Bronchial epithelial cell (primary cell): ENCODE results near the gene GLI3. TPM values are rescaled to one million over a fixed set of nuclear protein-coding genes. Genes with fewer than 3 reads are reported as not detected.

Experiments used
- DNase-seq: peaks from one replicate; pipeline ENCODE4 v3.0.0-alpha.2; 2010; ENCODE audit warnings: low read depth
- FAIRE-seq: peaks from 2 replicates; lab custom pipeline; 2011; peaks lifted over from hg19 to GRCh38; lab: Jason Lieb, UNC
- H3K27me3 ChIP-seq: 2 replicates; pipeline ENCODE4 v1.5.1; 2011; ENCODE audit warnings: low read length; ENCODE audit not compliant: control insufficient read depth, insufficient read depth
- H3K36me3 ChIP-seq: 2 replicates; pipeline ENCODE4 v1.5.1; 2011; ENCODE audit warnings: low read length; ENCODE audit not compliant: control insufficient read depth, insufficient read depth
- H3K4me3 ChIP-seq: 2 replicates; pipeline ENCODE4 v1.5.1; 2011; ENCODE audit warnings: mild to moderate bottlenecking, low read depth, low read length, control low read depth
- total RNA-seq: library from RNA; depleted of rRNA; stranded (reverse); fragments of >200 nt; gene quantifications from 2 replicates; pipeline ENCODE4 v1.2.1, GENCODE V29; 2014
- TF ChIP-seq, protein P1 (sequence below): IDR thresholded peaks from 2 replicates; pipeline ENCODE4 v1.5.1; 2011; ENCODE audit warnings: mild to moderate bottlenecking, moderate library complexity, low read length, control low read depth, inconsistent platforms; ENCODE audit not compliant: insufficient read depth, severe bottlenecking

GLI3 gene
- total RNA-seq, 1 donor from 2014 or later: 1.3 TPM

DNA sequence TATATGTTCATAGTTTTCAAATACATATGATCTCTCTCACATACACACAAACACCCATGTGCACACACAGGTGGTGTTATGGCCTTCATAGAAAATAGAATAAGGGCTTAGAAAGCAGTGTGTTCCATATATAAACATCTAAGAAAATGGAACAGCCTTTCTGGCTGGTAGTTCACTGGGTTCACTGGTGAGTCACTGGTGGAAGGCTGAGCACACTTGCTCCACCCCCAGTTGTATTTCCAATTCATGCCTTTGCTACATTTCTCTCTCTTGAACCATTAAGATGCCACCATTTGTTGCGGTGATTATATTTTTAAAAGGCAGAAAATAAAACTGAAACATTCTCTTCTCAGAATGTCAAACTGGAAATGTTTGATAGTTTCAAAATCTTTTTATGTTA, 252.1 kb downstream of the GLI3 start:
- H3K36me3 ChIP-seq: no peaks in the 10 kb centered on the region
- DNase-seq (peak; percentile 59), FAIRE-seq (no peak)
- no peak overlapping the region for H3K4me3 ChIP-seq
- H3K27me3 ChIP-seq: no peaks in the 10 kb centered on the region
- TF ChIP-seq, protein P1, sequence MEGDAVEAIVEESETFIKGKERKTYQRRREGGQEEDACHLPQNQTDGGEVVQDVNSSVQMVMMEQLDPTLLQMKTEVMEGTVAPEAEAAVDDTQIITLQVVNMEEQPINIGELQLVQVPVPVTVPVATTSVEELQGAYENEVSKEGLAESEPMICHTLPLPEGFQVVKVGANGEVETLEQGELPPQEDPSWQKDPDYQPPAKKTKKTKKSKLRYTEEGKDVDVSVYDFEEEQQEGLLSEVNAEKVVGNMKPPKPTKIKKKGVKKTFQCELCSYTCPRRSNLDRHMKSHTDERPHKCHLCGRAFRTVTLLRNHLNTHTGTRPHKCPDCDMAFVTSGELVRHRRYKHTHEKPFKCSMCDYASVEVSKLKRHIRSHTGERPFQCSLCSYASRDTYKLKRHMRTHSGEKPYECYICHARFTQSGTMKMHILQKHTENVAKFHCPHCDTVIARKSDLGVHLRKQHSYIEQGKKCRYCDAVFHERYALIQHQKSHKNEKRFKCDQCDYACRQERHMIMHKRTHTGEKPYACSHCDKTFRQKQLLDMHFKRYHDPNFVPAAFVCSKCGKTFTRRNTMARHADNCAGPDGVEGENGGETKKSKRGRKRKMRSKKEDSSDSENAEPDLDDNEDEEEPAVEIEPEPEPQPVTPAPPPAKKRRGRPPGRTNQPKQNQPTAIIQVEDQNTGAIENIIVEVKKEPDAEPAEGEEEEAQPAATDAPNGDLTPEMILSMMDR: no peak

GRCh38 chr7:41981046-41982040, 255.7 kb downstream of the GLI3 start:
- no peak for DNase-seq
- Histone ChIP-seq H3K27me3 (no peaks in the 10 kb centered on the region), H3K4me3 (no peak overlapping the region), H3K36me3 (peaks cover 3% of the 10 kb centered on the region)
- TF ChIP-seq, protein P1: no peak
- FAIRE-seq: peak; percentile 64

DNA sequence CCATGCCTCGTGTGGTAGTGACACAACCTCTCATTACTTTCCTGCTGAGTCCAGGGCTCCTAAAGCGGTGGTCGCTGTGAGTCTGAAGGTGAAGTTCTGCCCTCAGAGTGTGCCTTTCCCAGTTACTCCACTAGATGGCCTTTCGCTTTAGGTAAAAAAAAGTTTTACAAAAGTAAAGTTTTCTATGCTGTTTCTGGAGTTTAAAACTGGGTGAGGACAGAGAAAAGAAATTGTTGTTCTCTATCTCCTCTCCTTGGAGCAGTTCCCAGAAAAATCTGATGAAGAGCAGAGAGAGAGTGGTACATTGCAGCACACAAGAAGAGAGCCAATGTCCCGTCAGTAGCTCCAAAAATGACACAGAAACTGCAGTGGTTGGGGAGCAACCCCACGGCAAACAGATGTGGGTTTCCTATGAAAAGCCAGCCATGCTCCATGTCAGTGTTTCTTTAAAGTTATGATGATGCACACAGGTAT, 257.1 kb downstream of the GLI3 start:
- FAIRE-seq (no peak), DNase-seq (peak; percentile 27)
- H3K36me3 ChIP-seq: peaks cover 4% of the 10 kb centered on the region
- no peaks in the 10 kb centered on the region for H3K27me3 ChIP-seq
- TF ChIP-seq, protein P1: peak; percentile 74
- no peak overlapping the region for H3K4me3 ChIP-seq

- DNase-seq (no peak), FAIRE-seq (no peak)
- Histone ChIP-seq H3K27me3 (no peaks in the 10 kb centered on the region), H3K36me3 (peaks cover 6% of the 10 kb centered on the region), H3K4me3 (no peak overlapping the region)
- TF ChIP-seq, protein P1: no peak
Observed at GRCh38 chr7:41978858-41979257, 258.2 kb downstream of the GLI3 start.

GRCh38 chr7:41977661-41978060, 259.3 kb downstream of the GLI3 start:
- DNase-seq (no peak), FAIRE-seq (peak; percentile 88)
- TF ChIP-seq, protein P1: no peak
- Histone ChIP-seq H3K27me3 (no peaks in the 10 kb centered on the region), H3K36me3 (peaks cover 7% of the 10 kb centered on the region), H3K4me3 (no peak overlapping the region)
